Gastrocnemius medialis (tissue), 4 donors: ENCODE measurements around the gene CAPSL. TPM values are rescaled to one million over a fixed set of nuclear protein-coding genes. Genes with fewer than 3 reads are reported as not detected.

ENCODE experiments used
- ATAC-seq, 2 donors: fragments of 150-250 bp; one replicate each; pipeline ENCODE4 v1.9.1; 2016
- DNase-seq, 2 donors: peaks; one replicate each; pipeline ENCODE4 v3.0.0-alpha.2; 2019
- H3K27ac ChIP-seq, 4 donors: fragments of 200-600 bp; sonication (generic); 1 replicate in 1 of 4; 2 replicates in 3 of 4; pipeline ENCODE4 v1.5.1; 2016 to 2018; ENCODE audit warnings: mild to moderate bottlenecking in 2 of 4, moderate library complexity in 1 of 4
- H3K27me3 ChIP-seq, 3 donors: fragments of 200-600 bp; sonication (generic) in 2 of 3; 1 replicate in 1 of 3; 2 replicates in 2 of 3; pipeline versions ENCODE4 v1.5.1 to v1.6.0; 2016 to 2019; ENCODE audit warnings: mild to moderate bottlenecking in 1 of 3, moderate library complexity in 1 of 3
- H3K36me3 ChIP-seq, 2 donors: fragments of 200-600 bp; sonication (generic) in 1 of 2; one replicate each; pipeline ENCODE4 v1.5.1; 2017 to 2018
- H3K4me1 ChIP-seq, 2 donors: fragments of 200-600 bp; sonication (generic) in 1 of 2; one replicate each; pipeline ENCODE4 v1.5.1; 2016 to 2017; ENCODE audit warnings: mild to moderate bottlenecking in 2 of 2
- H3K4me3 ChIP-seq, 4 donors: fragments of 200-600 bp; sonication (generic) in 3 of 4; 1 replicate in 1 of 4; 2 replicates in 3 of 4; pipeline ENCODE4 v1.5.1; 2016 to 2019; ENCODE audit warnings: mild to moderate bottlenecking in 2 of 4
- H3K9me3 ChIP-seq, 3 donors: fragments of 200-600 bp; sonication (generic) in 2 of 3; 1 replicate in 1 of 3; 2 replicates in 2 of 3; pipeline ENCODE4 v1.5.1; 2016 to 2019
- CTCF ChIP-seq, 5 experiments: fragments of 450-650 bp in 3 of 5; fragments of 200-600 bp in 2 of 5; sonication (generic) in 2 of 5; IDR thresholded peaks in 4 of 5; conservative IDR thresholded peaks in 1 of 5; 1 replicate in 4 of 5; 2 replicates in 1 of 5; pipeline ENCODE4 v1.5.1; 2016 to 2019; ENCODE audit warnings: antibody characterized with exemption in 5 of 5, mild to moderate bottlenecking in 3 of 5, moderate library complexity in 3 of 5
- POLR2A ChIP-seq, 2 donors: fragments of 450-650 bp; IDR thresholded peaks; one replicate each; pipeline ENCODE4 v1.6.1; 2017; ENCODE audit warnings: antibody characterized with exemption in 2 of 2, mild to moderate bottlenecking in 2 of 2, moderate library complexity in 2 of 2
- in situ Hi-C, 4 donors: fragments of 200-750 bp; cut with MboI; loops; one replicate each; pipeline versions ENCODE4 v1.15.0 to v1.8.0; 2017; ENCODE audit warnings: low sequenced_read_pairs in 4 of 4
- intact Hi-C: fragments of 100-400 bp; cut with DNase I; formaldehyde crosslinking; loops from one replicate; pipeline ENCODE4 v1.15.1; 2023; ENCODE audit warnings: low total_unique reads
- total RNA-seq, 4 donors: library from RNA; depleted of rRNA; stranded (reverse); fragments of >200 nt; gene quantifications; one replicate each; pipeline versions ENCODE4 v1.1.0 to v1.2.3, GENCODE V29; 2016

The CAPSL gene
- total RNA-seq, 4 donors from 2014 or later: not detected

- intact Hi-C loops (loop anchor here (10.0 kb wide), 1 partner anchor 307 kb away; the partner anchor contains the start of gene SPEF2), in situ Hi-C loops (loop anchor here in 2 of 4 donors (10.0 to 25.0 kb wide), 2 partner anchors 147 to 835 kb away; no protein-coding TSS in a partner anchor)
- TF ChIP-seq POLR2A (IDR thresholded peaks at IDR 0.05): no peak
- no peak for TF ChIP-seq CTCF (IDR thresholded peaks at IDR 0.05 in 4 of 5, conservative IDR thresholded peaks at IDR 0.05 in 1 of 5)
- ATAC-seq: no peak
- Histone ChIP-seq H3K36me3 (no peaks in the 10 kb centered on the region), H3K27ac (no peak overlapping the region), H3K27me3 (peaks cover 4 to 15% (median 13%) of the 10 kb centered on the region in 3 donors), H3K9me3 (no peaks in the 10 kb centered on the region), H3K4me3 (no peak overlapping the region), H3K4me1 (no peaks in the 10 kb centered on the region)
- DNase-seq: no peak
Observed at GRCh38 chr5:35921930-35922329, 16.5 kb downstream of the CAPSL start.

DNA sequence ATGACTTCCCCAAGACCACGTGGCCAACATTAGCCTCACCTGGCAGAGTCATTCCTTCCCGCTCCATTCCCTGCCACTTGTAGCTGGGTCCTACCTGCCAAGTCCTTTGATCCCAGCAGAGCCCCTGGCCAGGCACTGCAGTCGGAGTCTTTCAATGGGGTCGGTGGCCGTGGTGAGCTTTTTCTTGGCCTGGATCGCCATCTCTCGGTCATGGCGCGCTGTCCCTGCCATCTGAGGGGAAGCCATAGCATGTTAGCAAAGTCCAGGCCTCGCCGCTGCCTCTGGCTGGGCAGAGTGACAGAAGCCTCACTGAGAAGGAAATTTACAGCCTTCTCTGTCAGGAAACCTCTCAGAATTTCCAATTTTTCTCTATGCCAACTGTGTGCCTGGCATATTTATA lies 17.5 kb downstream of the CAPSL start:
- intact Hi-C loops: loop anchor here (10.0 kb wide), 1 partner anchor 306 kb away; the partner anchor contains the start of gene SPEF2
- H3K9me3 ChIP-seq: no peaks in the 10 kb centered on the region
- no peaks in the 10 kb centered on the region for H3K36me3 ChIP-seq
- H3K27ac ChIP-seq: no peak overlapping the region
- no peak for ATAC-seq
- no peak for DNase-seq
- H3K4me3 ChIP-seq: no peak overlapping the region
- TF ChIP-seq POLR2A (IDR thresholded peaks at IDR 0.05): no peak
- in situ Hi-C loops: loop anchor here in 2 of 4 donors (10.0 to 25.0 kb wide), 2 partner anchors 146 to 834 kb away; no protein-coding TSS in a partner anchor
- H3K27me3 ChIP-seq: peaks cover 4 to 13% (median 12%) of the 10 kb centered on the region in 3 donors
- H3K4me1 ChIP-seq: no peaks in the 10 kb centered on the region

DNA sequence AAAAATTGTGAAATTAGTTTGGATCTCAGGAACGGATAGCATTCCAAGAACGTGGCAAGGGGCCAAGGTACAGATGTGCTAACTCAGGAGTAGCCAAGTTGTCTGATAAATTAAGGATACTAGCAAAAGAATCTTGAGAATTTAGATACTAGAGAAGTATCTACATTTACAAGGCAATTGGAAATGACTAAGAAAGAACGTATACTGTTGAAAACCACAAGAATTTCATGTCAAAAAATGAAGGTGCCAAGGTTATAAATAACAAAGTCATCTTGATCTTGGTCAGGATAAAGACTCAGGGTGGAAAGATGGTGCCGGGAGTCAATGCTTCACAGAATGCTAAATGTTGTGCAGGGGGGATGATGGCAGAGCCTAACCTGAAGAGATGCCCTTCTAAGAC lies 19.2 kb downstream of the CAPSL start:
- in situ Hi-C loops (loop anchor here in 1 of 4 donors (25.0 kb wide), 1 partner anchor 832 kb away; no protein-coding TSS in a partner anchor), intact Hi-C loops (no loop called here)
- peaks cover 0 to 12% (median 6%) of the 10 kb centered on the region in 3 donors for H3K27me3 ChIP-seq
- no peak overlapping the region for H3K27ac ChIP-seq
- H3K4me1 ChIP-seq: no peaks in the 10 kb centered on the region
- no peak for TF ChIP-seq POLR2A (IDR thresholded peaks at IDR 0.05)
- no peak for TF ChIP-seq CTCF (IDR thresholded peaks at IDR 0.05 in 4 of 5, conservative IDR thresholded peaks at IDR 0.05 in 1 of 5)
- H3K4me3 ChIP-seq: no peak overlapping the region
- ATAC-seq: no peak
- no peaks in the 10 kb centered on the region for H3K36me3 ChIP-seq
- no peaks in the 10 kb centered on the region for H3K9me3 ChIP-seq
- DNase-seq: no peak

DNA sequence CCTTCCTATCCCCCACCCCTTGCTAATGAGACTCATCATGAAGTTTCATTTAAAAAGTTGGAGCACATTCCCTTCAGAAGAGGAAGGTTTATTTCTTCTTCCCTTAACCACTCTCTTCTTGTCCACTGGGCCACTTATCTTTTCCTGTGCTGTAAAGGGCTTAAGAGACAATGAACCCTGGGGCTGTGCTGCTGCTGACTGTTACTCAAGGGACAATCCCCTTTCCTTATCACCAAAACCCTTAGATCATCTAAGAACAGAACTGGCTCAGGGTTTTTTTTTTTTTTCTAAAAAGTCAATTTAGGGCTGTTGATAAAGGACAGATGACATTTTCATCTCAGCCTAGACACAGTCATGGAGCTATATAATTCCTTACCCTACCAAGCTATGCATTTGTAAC lies 29.6 kb downstream of the CAPSL start:
- no peaks in the 10 kb centered on the region for H3K4me1 ChIP-seq
- DNase-seq: no peak
- TF ChIP-seq CTCF (IDR thresholded peaks at IDR 0.05 in 4 of 5, conservative IDR thresholded peaks at IDR 0.05 in 1 of 5): no peak
- TF ChIP-seq POLR2A (IDR thresholded peaks at IDR 0.05): no peak
- H3K4me3 ChIP-seq: no peak overlapping the region
- H3K27ac ChIP-seq: no peak overlapping the region
- H3K9me3 ChIP-seq: no peaks in the 10 kb centered on the region
- no peak for ATAC-seq
- H3K36me3 ChIP-seq: no peaks in the 10 kb centered on the region
- in situ Hi-C loops (loop anchor here in 1 of 4 donors (25.0 kb wide), 1 partner anchor 822 kb away; no protein-coding TSS in a partner anchor), intact Hi-C loops (no loop called here)
- H3K27me3 ChIP-seq: no peaks in the 10 kb centered on the region

DNA sequence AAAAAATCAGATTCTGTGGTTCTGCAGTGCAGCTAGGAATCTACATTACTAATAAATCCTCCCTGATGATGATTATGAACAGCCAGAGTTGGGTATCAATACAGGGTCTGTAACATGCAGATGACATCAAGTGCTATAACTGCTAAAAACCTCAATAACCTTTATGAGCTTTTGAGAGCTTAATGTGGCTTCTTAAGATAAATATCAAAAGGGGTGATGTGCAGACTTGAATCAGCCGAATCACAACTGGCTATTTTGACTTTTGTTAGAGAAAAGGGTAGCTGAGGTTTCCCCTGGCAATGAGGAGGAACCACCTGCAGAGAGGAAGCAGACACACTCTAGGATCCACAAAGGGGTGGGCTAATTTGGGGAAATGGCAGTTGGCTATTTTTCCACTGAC lies 30.2 kb downstream of the CAPSL start:
- Histone ChIP-seq H3K36me3 (no peaks in the 10 kb centered on the region), H3K9me3 (no peaks in the 10 kb centered on the region), H3K4me1 (no peaks in the 10 kb centered on the region), H3K27me3 (no peaks in the 10 kb centered on the region), H3K27ac (no peak overlapping the region), H3K4me3 (no peak overlapping the region)
- no peak for TF ChIP-seq POLR2A (IDR thresholded peaks at IDR 0.05)
- TF ChIP-seq CTCF (IDR thresholded peaks at IDR 0.05 in 4 of 5, conservative IDR thresholded peaks at IDR 0.05 in 1 of 5): no peak
- intact Hi-C loops (no loop called here), in situ Hi-C loops (loop anchor here in 1 of 4 donors (25.0 kb wide), 1 partner anchor 821 kb away; no protein-coding TSS in a partner anchor)
- no peak for ATAC-seq
- DNase-seq: no peak
